CD4-positive, alpha-beta memory T cell (primary cell): ENCODE measurements around the gene ELF1. TPM values are rescaled to one million over a fixed set of nuclear protein-coding genes. Genes with fewer than 3 reads are reported as not detected.
"Not testable (repeated sequence)": the region's sequence is repeated elsewhere in the genome, so short reads cannot be mapped to it uniquely, and the experiment has no call there.

Experiments
- CTCF ChIA-PET: fragments of 350-600 bp; sonication (Branson Sonifier 250); formaldehyde crosslinking; loops from one replicate; lab custom pipeline; 2021; ENCODE audit warnings: inconsistent platforms; ENCODE audit not compliant: partially characterized antibody; lab: Charles Lee
- POLR2A ChIA-PET: fragments of 350-600 bp; sonication (Branson Sonifier 250); formaldehyde crosslinking; loops from one replicate; lab custom pipeline; 2021; ENCODE audit not compliant: partially characterized antibody; lab: Charles Lee
- DNase-seq, 5 donors: peaks; one replicate each; pipeline versions ENCODE4 v3.0.0 to v3.0.0-alpha.2; 2020 to 2022; ENCODE audit warnings: mixed read lengths in 1 of 5
- H3K27ac ChIP-seq: one replicate; pipeline ENCODE4 v1.7.0; 2013; ENCODE audit warnings: low read depth, low read length
- H3K27me3 ChIP-seq: 2 replicates; pipeline ENCODE4 v1.7.0; 2013; ENCODE audit warnings: mild to moderate bottlenecking, low read length, moderate library complexity; ENCODE audit not compliant: insufficient read depth
- H3K36me3 ChIP-seq: 2 replicates; pipeline ENCODE4 v1.7.0; 2013; ENCODE audit warnings: mild to moderate bottlenecking, low read length, moderate library complexity; ENCODE audit not compliant: insufficient read depth
- H3K4me1 ChIP-seq: 2 replicates; pipeline ENCODE4 v1.7.0; 2013; ENCODE audit warnings: mild to moderate bottlenecking, low read length, moderate library complexity; ENCODE audit not compliant: insufficient read depth
- H3K4me3 ChIP-seq, 2 donors: one replicate each; pipeline ENCODE4 v1.7.0; 2013; ENCODE audit warnings: low read length in 2 of 2, mild to moderate bottlenecking in 1 of 2
- H3K9me3 ChIP-seq, 2 donors: one replicate each; pipeline ENCODE4 v1.7.0; 2013; ENCODE audit warnings: low read length in 2 of 2, control low read depth in 1 of 2; ENCODE audit not compliant: control insufficient read depth in 1 of 2
- H3K27ac Mint-ChIP-seq, 7 donors: one replicate each; pipeline ENCODE4 v1.8.0; 2020 to 2021; ENCODE audit warnings: mixed read lengths in 7 of 7, mild to moderate bottlenecking in 6 of 7, inconsistent platforms in 3 of 7, moderate library complexity in 3 of 7
- H3K27me3 Mint-ChIP-seq, 2 donors: one replicate each; pipeline ENCODE4 v1.8.0; 2020 to 2021; ENCODE audit warnings: mixed read lengths in 2 of 2
- H3K36me3 Mint-ChIP-seq, 2 donors: one replicate each; pipeline ENCODE4 v1.8.0; 2020 to 2021; ENCODE audit warnings: mixed read lengths in 2 of 2, inconsistent platforms in 1 of 2, mild to moderate bottlenecking in 1 of 2
- H3K4me1 Mint-ChIP-seq, 4 donors: one replicate each; pipeline ENCODE4 v1.8.0; 2020 to 2021; ENCODE audit warnings: mixed read lengths in 4 of 4, mild to moderate bottlenecking in 1 of 4
- H3K4me3 Mint-ChIP-seq, 8 donors: one replicate each; pipeline ENCODE4 v1.8.0; 2020 to 2021; ENCODE audit warnings: mixed read lengths in 8 of 8, mild to moderate bottlenecking in 7 of 8, moderate library complexity in 6 of 8, inconsistent platforms in 3 of 8
- H3K9me3 Mint-ChIP-seq, 8 donors: one replicate each; pipeline ENCODE4 v1.8.0; 2020 to 2021; ENCODE audit warnings: mixed read lengths in 8 of 8, mild to moderate bottlenecking in 5 of 8, inconsistent platforms in 3 of 8, moderate library complexity in 1 of 8
- intact Hi-C: fragments of 100-400 bp; cut with micrococcal nuclease; formaldehyde crosslinking; loops from one replicate; pipeline ENCODE4 v1.15.1; 2023
- polyA plus RNA-seq, 2 donors: library from polyadenylated mRNA; unstranded; fragments of 300-500 nt; fragmentation: Illumina TruSeq; gene quantifications; one replicate each; pipeline ENCODE4 v1.2.3, GENCODE V29; 2021
- total RNA-seq, 2 experiments: library from RNA; stranded (reverse); gene quantifications; one replicate each; pipeline ENCODE4 v1.2.3, GENCODE V29; 2021

ELF1 gene
- total and polyA plus RNA-seq, 4 experiments from 2014 or later = 136 to 192 (median 168) TPM

- Mint-ChIP-seq H3K9me3 (peaks cover 0 to 2% (median 0%) of the 10 kb centered on the region in 8 donors), H3K36me3 (peaks cover 3 to 4% of the 10 kb centered on the region in 2 donors), H3K4me1 (peaks cover 0 to 7% (median 3%) of the 10 kb centered on the region in 4 donors), H3K27me3 (no peaks in the 10 kb centered on the region), H3K27ac (peak overlapping the region in 2 of 7 donors; percentile 56 to 57), H3K4me3 (no peak overlapping the region)
- no peak overlapping the region for H3K4me3 ChIP-seq
- intact Hi-C loops = no loop called here
- ChIA-PET POLR2A (interaction anchor here (0.6 kb wide), 1 partner anchor 1255 kb away, joined by 4 read pairs; no protein-coding TSS in a partner anchor), CTCF (no interaction called here)
- no peaks in the 10 kb centered on the region for H3K4me1 ChIP-seq
- DNase-seq = no peak
- no peaks in the 10 kb centered on the region for H3K9me3 ChIP-seq
- H3K36me3 ChIP-seq = no peaks in the 10 kb centered on the region
- no peaks in the 10 kb centered on the region for H3K27me3 ChIP-seq
- no peak overlapping the region for H3K27ac ChIP-seq
Measured at GRCh38 chr13:40908546-40908945, 110.6 kb downstream of the ELF1 start.

- H3K4me1 Mint-ChIP-seq, H3K9me3 Mint-ChIP-seq, H3K36me3 ChIP-seq, H3K27me3 Mint-ChIP-seq, POLR2A ChIA-PET, H3K27ac Mint-ChIP-seq, CTCF ChIA-PET, H3K4me3 ChIP-seq, H3K27ac ChIP-seq, H3K4me3 Mint-ChIP-seq, DNase-seq, H3K4me1 ChIP-seq, H3K9me3 ChIP-seq, intact Hi-C loops, H3K36me3 Mint-ChIP-seq, H3K27me3 ChIP-seq: not testable (repeated sequence)
Measured at GRCh38 chr13:40901032-40901431, 118.1 kb downstream of the ELF1 start.

- POLR2A ChIA-PET, H3K4me1 Mint-ChIP-seq: not testable (repeated sequence)
Measured at GRCh38 chr13:40900568-40900967, 118.5 kb downstream of the ELF1 start.

GRCh38 chr13:40897053-40897452, 122.1 kb downstream of the ELF1 start:
- ChIA-PET POLR2A (no interaction called here), CTCF (no interaction called here)
- H3K4me1 ChIP-seq = no peaks in the 10 kb centered on the region
- no peak for DNase-seq
- no peak overlapping the region for H3K4me3 ChIP-seq
- no peak overlapping the region for H3K27ac ChIP-seq
- Mint-ChIP-seq H3K9me3 (peaks cover 0 to 7% (median under 1%) of the 10 kb centered on the region in 8 donors), H3K36me3 (peaks cover 3 to 4% of the 10 kb centered on the region in 2 donors), H3K27ac (no peak overlapping the region), H3K4me3 (no peak overlapping the region), H3K27me3 (no peaks in the 10 kb centered on the region), H3K4me1 (peaks cover 6 to 8% (median 7%) of the 10 kb centered on the region in 4 donors)
- H3K36me3 ChIP-seq = no peaks in the 10 kb centered on the region
- H3K9me3 ChIP-seq = no peaks in the 10 kb centered on the region
- H3K27me3 ChIP-seq = no peaks in the 10 kb centered on the region
- intact Hi-C loops = no loop called here

More at GRCh38 chr13:40900568-40900967, 118.5 kb downstream of the ELF1 start:
- DNase-seq, H3K9me3 Mint-ChIP-seq, H3K36me3 ChIP-seq, H3K36me3 Mint-ChIP-seq, H3K27ac ChIP-seq, H3K27ac Mint-ChIP-seq, H3K27me3 ChIP-seq, H3K4me3 ChIP-seq, intact Hi-C loops, CTCF ChIA-PET, H3K9me3 ChIP-seq, H3K27me3 Mint-ChIP-seq, H3K4me3 Mint-ChIP-seq, H3K4me1 ChIP-seq: not testable (repeated sequence)

GRCh38 chr13:40895227-40896184, 123.6 kb downstream of the ELF1 start:
- peaks cover 0 to 10% (median 3%) of the 10 kb centered on the region in 8 donors for H3K9me3 Mint-ChIP-seq
- CTCF ChIA-PET = no interaction called here
- intact Hi-C loops = no loop called here

GRCh38 chr13:40893573-40893972, 125.5 kb downstream of the ELF1 start:
- H3K27me3 ChIP-seq, H3K4me3 Mint-ChIP-seq, H3K4me1 ChIP-seq, POLR2A ChIA-PET, CTCF ChIA-PET, H3K27me3 Mint-ChIP-seq, H3K4me3 ChIP-seq, intact Hi-C loops, H3K36me3 ChIP-seq, H3K9me3 ChIP-seq, DNase-seq, H3K27ac ChIP-seq: not testable (repeated sequence)
- H3K36me3 Mint-ChIP-seq = peaks cover 17 to 18% of the 10 kb centered on the region in 2 donors
- H3K27ac Mint-ChIP-seq = peak overlapping the region in 1 of 7 donors; percentile 67
- H3K9me3 Mint-ChIP-seq = peaks cover 0 to 22% (median 4%) of the 10 kb centered on the region in 8 donors
- peaks cover 12 to 21% (median 13%) of the 10 kb centered on the region in 4 donors for H3K4me1 Mint-ChIP-seq

More at GRCh38 chr13:40895227-40896184, 123.6 kb downstream of the ELF1 start:
- no peak overlapping the region for H3K4me3 Mint-ChIP-seq
- peaks cover 6 to 9% (median 8%) of the 10 kb centered on the region in 4 donors for H3K4me1 Mint-ChIP-seq
- POLR2A ChIA-PET = no interaction called here
- H3K4me3 ChIP-seq = no peak overlapping the region
- no peak overlapping the region for H3K27ac ChIP-seq
- H3K27ac Mint-ChIP-seq = peak overlapping the region in 4 of 7 donors; percentile 25 to 51 (median 48)
- H3K36me3 Mint-ChIP-seq = peaks cover 6 to 8% of the 10 kb centered on the region in 2 donors
- no peaks in the 10 kb centered on the region for H3K27me3 ChIP-seq
- DNase-seq = no peak
- H3K36me3 ChIP-seq = no peaks in the 10 kb centered on the region
- H3K4me1 ChIP-seq = no peaks in the 10 kb centered on the region
- H3K27me3 Mint-ChIP-seq = no peaks in the 10 kb centered on the region
- H3K9me3 ChIP-seq = no peaks in the 10 kb centered on the region

- no peaks in the 10 kb centered on the region for H3K27me3 Mint-ChIP-seq
- peaks cover 0 to 20% (median 9%) of the 10 kb centered on the region in 8 donors for H3K9me3 Mint-ChIP-seq
- H3K36me3 Mint-ChIP-seq = peaks cover 36 to 54% of the 10 kb centered on the region in 2 donors
- H3K27ac ChIP-seq = no peak overlapping the region
- peaks cover 15% of the 10 kb centered on the region for H3K4me1 ChIP-seq
- H3K27me3 ChIP-seq = no peaks in the 10 kb centered on the region
- no peak overlapping the region for H3K4me3 Mint-ChIP-seq
- H3K27ac Mint-ChIP-seq = no peak overlapping the region
- H3K36me3 ChIP-seq = no peaks in the 10 kb centered on the region
- no peak overlapping the region for H3K4me3 ChIP-seq
- DNase-seq = no peak
- H3K4me1 Mint-ChIP-seq = peaks cover 17 to 45% (median 34%) of the 10 kb centered on the region in 4 donors
- POLR2A ChIA-PET = interaction anchor here (1.4 kb wide), 1 partner anchor 11 kb away, joined by 3 read pairs; no protein-coding TSS in a partner anchor
- intact Hi-C loops = no loop called here
- no peaks in the 10 kb centered on the region for H3K9me3 ChIP-seq
- CTCF ChIA-PET = no interaction called here
Measured at GRCh38 chr13:40886017-40886416, 133.1 kb downstream of the ELF1 start.
